ENCODE measurements around the gene VSNL1.

VSNL1 gene

DNA sequence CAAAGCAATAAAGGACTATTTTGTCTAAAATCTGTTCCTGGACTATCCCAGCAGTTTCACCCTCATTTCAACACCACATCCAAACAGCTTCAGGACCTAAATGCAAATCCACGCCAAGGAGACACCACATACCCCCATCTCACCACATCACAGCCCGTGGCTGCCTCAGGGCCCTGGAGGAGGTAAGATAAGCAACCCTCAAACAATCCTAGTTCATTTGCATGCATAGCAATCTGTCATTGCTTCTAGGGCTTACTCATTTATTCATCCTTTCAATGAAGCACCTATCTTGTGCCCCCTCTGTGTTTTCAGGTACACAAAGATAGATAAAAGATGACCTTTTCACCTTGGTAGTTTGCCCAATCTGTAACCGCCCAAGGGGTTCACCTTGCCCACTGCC is 86.5 kb downstream of the VSNL1 start:
- no peaks in the 10 kb centered on the region for H3K36me3 Mint-ChIP-seq (ENCODE audit: low read depth)

DNA sequence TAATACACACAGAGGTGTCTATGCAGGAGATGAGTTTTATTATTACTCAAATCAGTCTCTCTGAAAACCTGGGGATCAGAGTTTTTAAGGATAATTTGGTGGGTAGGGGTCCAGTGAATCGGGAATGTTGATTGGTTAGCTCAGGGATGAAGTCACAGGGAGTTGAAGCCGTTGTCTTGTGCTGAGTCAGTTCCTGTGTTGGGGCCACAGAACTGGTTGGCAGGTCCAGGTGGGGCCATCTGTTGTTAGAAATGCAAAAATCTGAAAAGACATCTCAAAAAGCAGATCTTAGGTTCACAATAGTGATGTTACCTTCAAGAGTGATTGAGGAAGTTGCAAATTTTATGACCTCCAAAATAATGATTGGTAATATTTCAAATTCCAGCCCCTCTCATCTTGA is 86.9 kb downstream of the VSNL1 start:
- TF ChIP-seq, protein P1, sequence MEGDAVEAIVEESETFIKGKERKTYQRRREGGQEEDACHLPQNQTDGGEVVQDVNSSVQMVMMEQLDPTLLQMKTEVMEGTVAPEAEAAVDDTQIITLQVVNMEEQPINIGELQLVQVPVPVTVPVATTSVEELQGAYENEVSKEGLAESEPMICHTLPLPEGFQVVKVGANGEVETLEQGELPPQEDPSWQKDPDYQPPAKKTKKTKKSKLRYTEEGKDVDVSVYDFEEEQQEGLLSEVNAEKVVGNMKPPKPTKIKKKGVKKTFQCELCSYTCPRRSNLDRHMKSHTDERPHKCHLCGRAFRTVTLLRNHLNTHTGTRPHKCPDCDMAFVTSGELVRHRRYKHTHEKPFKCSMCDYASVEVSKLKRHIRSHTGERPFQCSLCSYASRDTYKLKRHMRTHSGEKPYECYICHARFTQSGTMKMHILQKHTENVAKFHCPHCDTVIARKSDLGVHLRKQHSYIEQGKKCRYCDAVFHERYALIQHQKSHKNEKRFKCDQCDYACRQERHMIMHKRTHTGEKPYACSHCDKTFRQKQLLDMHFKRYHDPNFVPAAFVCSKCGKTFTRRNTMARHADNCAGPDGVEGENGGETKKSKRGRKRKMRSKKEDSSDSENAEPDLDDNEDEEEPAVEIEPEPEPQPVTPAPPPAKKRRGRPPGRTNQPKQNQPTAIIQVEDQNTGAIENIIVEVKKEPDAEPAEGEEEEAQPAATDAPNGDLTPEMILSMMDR (IDR thresholded peaks at IDR 0.05; ENCODE audit: unreplicated experiment in 3 of 3), result no peak
- peaks cover 4% of the 10 kb centered on the region for H3K27me3 Mint-ChIP-seq (ENCODE audit: low read depth)
- H3K4me1 Mint-ChIP-seq, result no peaks in the 10 kb centered on the region
- H3K9me3 Mint-ChIP-seq, result peaks cover 9% of the 10 kb centered on the region
- H3K4me3 Mint-ChIP-seq, result no peak overlapping the region
- H3K27ac Mint-ChIP-seq, result no peak overlapping the region
- H3K36me3 Mint-ChIP-seq (ENCODE audit: low read depth), result no peaks in the 10 kb centered on the region

More for the DNA sequence above, 86.5 kb downstream of the VSNL1 start:
- TF ChIP-seq, protein P1 (IDR thresholded peaks at IDR 0.05; ENCODE audit: unreplicated experiment in 3 of 3), result no peak
- no peaks in the 10 kb centered on the region for H3K4me1 Mint-ChIP-seq
- peaks cover 9% of the 10 kb centered on the region for H3K9me3 Mint-ChIP-seq
- H3K4me3 Mint-ChIP-seq, result no peak overlapping the region
- H3K27ac Mint-ChIP-seq, result no peak overlapping the region
- H3K27me3 Mint-ChIP-seq (ENCODE audit: low read depth), result peaks cover 4% of the 10 kb centered on the region

DNA sequence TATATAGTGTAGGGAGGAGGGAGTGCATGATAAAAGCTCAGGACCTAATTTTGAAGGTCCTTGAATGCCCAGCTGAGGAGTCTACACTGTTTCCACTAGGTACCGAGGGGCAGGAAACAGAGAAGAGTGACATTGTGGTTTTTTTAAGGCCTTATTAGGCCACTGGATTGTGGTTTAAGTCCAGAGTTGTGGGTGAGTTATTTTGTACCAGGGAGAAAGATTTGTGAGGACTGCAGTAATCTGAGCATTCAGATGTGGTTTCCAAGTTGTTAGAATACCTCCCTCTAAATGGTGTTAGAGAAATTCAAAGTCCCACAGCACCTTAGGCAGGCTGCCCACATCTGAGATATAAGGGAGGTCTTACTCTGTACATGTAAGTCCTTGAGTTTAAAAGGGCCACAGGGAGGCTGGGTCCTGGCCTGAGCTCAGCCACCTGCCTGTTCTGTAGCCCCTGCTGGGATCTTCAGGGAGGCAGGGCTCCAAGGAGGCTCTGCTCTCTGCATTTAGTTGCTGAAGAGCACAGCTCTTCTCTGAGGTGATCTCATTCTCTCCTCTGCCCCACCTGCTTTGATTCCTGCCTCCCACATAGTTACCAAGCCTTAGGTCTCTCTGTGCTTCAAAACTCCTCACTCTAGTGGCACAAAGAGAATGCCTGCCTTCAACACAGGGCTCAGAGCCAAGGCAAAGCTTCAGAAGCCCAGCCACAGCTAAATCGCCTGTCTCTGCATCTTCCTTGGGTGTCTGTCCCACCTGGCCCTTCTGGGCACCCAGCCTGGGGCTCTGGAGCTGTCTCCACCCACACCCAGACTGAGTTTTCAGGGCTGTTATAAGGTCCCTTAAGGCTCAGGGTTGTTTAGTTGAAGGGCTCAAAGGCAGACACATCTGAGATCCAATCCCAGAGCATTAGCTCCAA is 88.1 kb downstream of the VSNL1 start:
- H3K9me3 Mint-ChIP-seq, result peaks cover 9% of the 10 kb centered on the region
- peaks cover 3% of the 10 kb centered on the region for H3K4me1 Mint-ChIP-seq
- H3K36me3 Mint-ChIP-seq (ENCODE audit: low read depth), result no peaks in the 10 kb centered on the region
- H3K27ac Mint-ChIP-seq, result no peak overlapping the region
- peaks cover 4% of the 10 kb centered on the region for H3K27me3 Mint-ChIP-seq (ENCODE audit: low read depth)
- H3K4me3 Mint-ChIP-seq, result no peak overlapping the region
- TF ChIP-seq, protein P1 (IDR thresholded peaks at IDR 0.05; ENCODE audit: unreplicated experiment in 3 of 3), result no peak

DNA sequence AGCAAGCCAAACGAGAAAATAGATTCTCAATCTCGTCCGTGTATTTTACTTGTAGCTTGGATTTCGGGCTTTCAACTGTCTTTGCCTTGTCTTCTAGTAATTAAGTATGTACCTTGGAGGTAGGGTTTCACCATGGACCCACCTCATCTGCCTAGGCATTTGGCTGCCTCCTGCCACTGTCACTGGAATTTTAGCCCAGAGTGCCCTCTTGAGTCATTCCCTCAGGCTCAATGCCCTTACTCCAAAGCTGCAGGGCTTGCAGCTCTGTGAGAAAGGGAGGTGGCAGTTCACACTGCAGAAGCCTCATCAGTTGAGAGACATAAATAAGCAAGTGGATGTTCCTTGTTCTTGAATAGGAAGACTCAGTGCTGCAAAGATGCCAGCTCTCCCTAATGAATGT is 89.6 kb downstream of the VSNL1 start:
- no peak overlapping the region for H3K4me3 Mint-ChIP-seq
- H3K27ac Mint-ChIP-seq, result no peak overlapping the region
- H3K27me3 Mint-ChIP-seq (ENCODE audit: low read depth), result peaks cover 4% of the 10 kb centered on the region
- peaks cover 15% of the 10 kb centered on the region for H3K4me1 Mint-ChIP-seq
- TF ChIP-seq, protein P1 (IDR thresholded peaks at IDR 0.05; ENCODE audit: unreplicated experiment in 3 of 3), result no peak
- H3K36me3 Mint-ChIP-seq (ENCODE audit: low read depth), result no peaks in the 10 kb centered on the region
- peaks cover 3% of the 10 kb centered on the region for H3K9me3 Mint-ChIP-seq

DNA sequence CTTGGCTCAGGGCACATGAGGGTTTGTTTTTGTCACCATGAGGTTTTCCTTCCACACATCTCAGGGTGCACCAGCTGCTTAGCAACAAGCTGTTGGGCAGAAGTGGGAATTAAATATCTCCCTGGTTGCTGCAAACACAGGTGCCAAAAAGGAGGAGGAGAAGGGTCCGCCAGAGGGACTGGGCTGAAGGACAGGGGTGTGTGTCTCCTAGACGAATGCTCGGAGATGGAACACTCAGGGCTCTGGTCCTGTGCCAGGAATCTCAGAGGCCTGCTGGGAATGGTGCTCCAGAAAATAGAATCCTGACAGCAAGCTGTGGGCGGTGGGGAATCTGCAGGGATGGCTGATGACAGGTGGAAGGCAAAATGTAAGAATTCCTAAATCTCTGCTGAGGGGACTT is 94.5 kb downstream of the VSNL1 start:
- peak overlapping the region in 2 of 3 experiments; percentile 28 to 42 for H3K27ac Mint-ChIP-seq
- TF ChIP-seq, protein P1 (IDR thresholded peaks at IDR 0.05; ENCODE audit: unreplicated experiment in 3 of 3), result no peak

DNA sequence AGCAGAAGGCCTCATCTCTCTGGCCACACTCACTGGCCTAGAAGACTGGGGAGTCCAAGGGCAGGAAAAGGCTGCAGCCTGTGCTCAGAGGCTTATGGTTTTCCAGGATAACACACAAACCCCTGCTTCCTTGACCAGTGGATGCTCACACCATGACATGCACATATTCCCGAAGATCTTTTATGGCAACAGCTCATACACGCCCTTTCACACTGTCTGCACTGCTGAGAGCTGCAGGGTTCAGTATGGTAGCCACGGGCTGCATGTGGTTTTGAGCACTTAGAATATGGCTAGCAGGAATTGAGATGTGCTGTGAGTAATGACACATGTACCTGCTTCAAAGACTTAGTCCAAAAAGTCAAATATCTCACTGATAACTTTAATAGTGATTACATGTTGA is 95.8 kb downstream of the VSNL1 start:
- Mint-ChIP-seq H3K27ac (no peak overlapping the region), H3K36me3 (ENCODE audit: low read depth) (no peaks in the 10 kb centered on the region), H3K4me3 (no peak overlapping the region), H3K4me1 (peaks cover 36% of the 10 kb centered on the region), H3K9me3 (no peaks in the 10 kb centered on the region), H3K27me3 (ENCODE audit: low read depth) (peaks cover 3% of the 10 kb centered on the region)
- TF ChIP-seq, protein P1 (IDR thresholded peaks at IDR 0.05; ENCODE audit: unreplicated experiment in 3 of 3), result no peak

More for the DNA sequence above, 94.5 kb downstream of the VSNL1 start:
- H3K36me3 Mint-ChIP-seq (ENCODE audit: low read depth), result no peaks in the 10 kb centered on the region
- no peak overlapping the region for H3K4me3 Mint-ChIP-seq
- H3K27me3 Mint-ChIP-seq (ENCODE audit: low read depth), result peaks cover 5% of the 10 kb centered on the region
- H3K9me3 Mint-ChIP-seq, result peaks cover 2% of the 10 kb centered on the region
- H3K4me1 Mint-ChIP-seq, result peaks cover 36% of the 10 kb centered on the region

All from nephron (organoid).